ENCODE results near the gene NDUFA3. TPM values are rescaled to one million over a fixed set of nuclear protein-coding genes. Genes with fewer than 3 reads are reported as not detected.

Gene NDUFA3
- total RNA-seq, 2 experiments from 2014 or later: 86.3 to 92.4 TPM

DNA sequence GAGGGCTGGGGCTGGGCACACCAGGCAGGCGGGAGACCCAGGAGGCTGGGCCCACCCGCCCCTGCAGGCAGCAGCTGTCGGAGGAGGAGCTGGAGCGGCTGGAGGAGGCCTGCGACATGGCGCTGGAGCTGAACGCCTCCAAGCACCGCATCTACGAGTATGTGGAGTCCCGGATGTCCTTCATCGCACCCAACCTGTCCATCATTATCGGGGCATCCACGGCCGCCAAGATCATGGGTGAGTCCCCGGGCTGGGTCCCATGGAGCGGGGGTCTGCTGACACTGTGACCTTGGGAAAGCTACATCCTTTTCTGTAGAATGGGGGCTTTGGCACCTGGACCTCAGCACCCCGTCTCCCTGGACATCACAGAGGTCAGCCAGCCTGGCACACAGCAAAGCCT lies 21.0 kb downstream of the NDUFA3 start:
- H3K4me2 ChIP-seq (ENCODE audit: low read length): no peak overlapping the region
- intact Hi-C loops (cut with micrococcal nuclease; ENCODE audit: unreplicated experiment): no loop called here
- H3K4me3 ChIP-seq (ENCODE audit: low read depth, low read length, poor library complexity, severe bottlenecking): no peak overlapping the region
- H3K79me2 ChIP-seq (ENCODE audit: insufficient read depth, low read depth, low read length): no peaks in the 10 kb centered on the region
- H2AFZ ChIP-seq (ENCODE audit: low read length): no peak overlapping the region
- no peak for TF ChIP-seq EZH2phosphoT487 (IDR thresholded peaks at IDR 0.05; ENCODE audit: borderline replicate concordance, low read depth, low read length)
- TF ChIP-seq, protein P1, sequence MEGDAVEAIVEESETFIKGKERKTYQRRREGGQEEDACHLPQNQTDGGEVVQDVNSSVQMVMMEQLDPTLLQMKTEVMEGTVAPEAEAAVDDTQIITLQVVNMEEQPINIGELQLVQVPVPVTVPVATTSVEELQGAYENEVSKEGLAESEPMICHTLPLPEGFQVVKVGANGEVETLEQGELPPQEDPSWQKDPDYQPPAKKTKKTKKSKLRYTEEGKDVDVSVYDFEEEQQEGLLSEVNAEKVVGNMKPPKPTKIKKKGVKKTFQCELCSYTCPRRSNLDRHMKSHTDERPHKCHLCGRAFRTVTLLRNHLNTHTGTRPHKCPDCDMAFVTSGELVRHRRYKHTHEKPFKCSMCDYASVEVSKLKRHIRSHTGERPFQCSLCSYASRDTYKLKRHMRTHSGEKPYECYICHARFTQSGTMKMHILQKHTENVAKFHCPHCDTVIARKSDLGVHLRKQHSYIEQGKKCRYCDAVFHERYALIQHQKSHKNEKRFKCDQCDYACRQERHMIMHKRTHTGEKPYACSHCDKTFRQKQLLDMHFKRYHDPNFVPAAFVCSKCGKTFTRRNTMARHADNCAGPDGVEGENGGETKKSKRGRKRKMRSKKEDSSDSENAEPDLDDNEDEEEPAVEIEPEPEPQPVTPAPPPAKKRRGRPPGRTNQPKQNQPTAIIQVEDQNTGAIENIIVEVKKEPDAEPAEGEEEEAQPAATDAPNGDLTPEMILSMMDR (conservative IDR thresholded peaks at IDR 0.05; ENCODE audit: low read length): no peak
- ChIA-PET POLR2A (no interaction called here), CTCF (ENCODE audit: unreplicated experiment) (no interaction called here)
- H3K4me1 ChIP-seq (ENCODE audit: insufficient read depth, low read length, poor library complexity, severe bottlenecking): no peaks in the 10 kb centered on the region
- DNase-seq (ENCODE audit: low spot score): no peak
- H3K36me3 ChIP-seq (ENCODE audit: insufficient read depth, low read length): peaks cover 84% of the 10 kb centered on the region
- no TSS peak for BruUV-seq (replicated peaks)
- no peaks in the 10 kb centered on the region for H3K9me3 ChIP-seq (ENCODE audit: low read length)
- H4K20me1 ChIP-seq (ENCODE audit: insufficient read depth, low read length): no peaks in the 10 kb centered on the region
- no peak overlapping the region for H3K27ac ChIP-seq (ENCODE audit: low read depth, low read length, poor library complexity, severe bottlenecking)
- H3K9me2 ChIP-seq (ENCODE audit: insufficient read depth, low read length): no peaks in the 10 kb centered on the region

DNA sequence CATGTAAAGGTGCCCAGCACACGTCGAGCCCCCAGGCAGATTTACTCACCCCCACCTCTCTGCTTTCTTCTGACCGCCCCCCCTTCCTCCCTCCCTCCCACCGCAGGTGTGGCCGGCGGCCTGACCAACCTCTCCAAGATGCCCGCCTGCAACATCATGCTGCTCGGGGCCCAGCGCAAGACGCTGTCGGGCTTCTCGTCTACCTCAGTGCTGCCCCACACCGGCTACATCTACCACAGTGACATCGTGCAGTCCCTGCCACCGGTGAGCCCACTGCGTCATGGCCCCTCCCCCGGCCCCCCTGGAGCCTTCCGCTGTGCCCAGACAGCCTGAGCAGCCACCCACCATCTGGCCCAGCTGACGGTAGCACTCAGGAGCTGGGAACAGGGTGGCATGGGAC lies 21.7 kb downstream of the NDUFA3 start:
- Histone ChIP-seq H3K9me3 (ENCODE audit: low read length) (no peaks in the 10 kb centered on the region), H3K36me3 (ENCODE audit: insufficient read depth, low read length) (peaks cover 86% of the 10 kb centered on the region), H2AFZ (ENCODE audit: low read length) (no peak overlapping the region), H3K4me3 (ENCODE audit: low read depth, low read length, poor library complexity, severe bottlenecking) (no peak overlapping the region), H3K4me2 (ENCODE audit: low read length) (no peak overlapping the region), H3K79me2 (ENCODE audit: insufficient read depth, low read depth, low read length) (no peaks in the 10 kb centered on the region), H3K27ac (ENCODE audit: low read depth, low read length, poor library complexity, severe bottlenecking) (no peak overlapping the region), H3K9me2 (ENCODE audit: insufficient read depth, low read length) (no peaks in the 10 kb centered on the region), H3K4me1 (ENCODE audit: insufficient read depth, low read length, poor library complexity, severe bottlenecking) (no peaks in the 10 kb centered on the region), H4K20me1 (ENCODE audit: insufficient read depth, low read length) (no peaks in the 10 kb centered on the region)
- TF ChIP-seq, protein P1 (conservative IDR thresholded peaks at IDR 0.05; ENCODE audit: low read length): no peak
- no peak for TF ChIP-seq EZH2phosphoT487 (IDR thresholded peaks at IDR 0.05; ENCODE audit: borderline replicate concordance, low read depth, low read length)
- intact Hi-C loops (cut with micrococcal nuclease; ENCODE audit: unreplicated experiment): no loop called here
- BruUV-seq (replicated peaks): no TSS peak
- DNase-seq (ENCODE audit: low spot score): no peak
- ChIA-PET CTCF (ENCODE audit: unreplicated experiment) (no interaction called here), POLR2A (no interaction called here)

DNA sequence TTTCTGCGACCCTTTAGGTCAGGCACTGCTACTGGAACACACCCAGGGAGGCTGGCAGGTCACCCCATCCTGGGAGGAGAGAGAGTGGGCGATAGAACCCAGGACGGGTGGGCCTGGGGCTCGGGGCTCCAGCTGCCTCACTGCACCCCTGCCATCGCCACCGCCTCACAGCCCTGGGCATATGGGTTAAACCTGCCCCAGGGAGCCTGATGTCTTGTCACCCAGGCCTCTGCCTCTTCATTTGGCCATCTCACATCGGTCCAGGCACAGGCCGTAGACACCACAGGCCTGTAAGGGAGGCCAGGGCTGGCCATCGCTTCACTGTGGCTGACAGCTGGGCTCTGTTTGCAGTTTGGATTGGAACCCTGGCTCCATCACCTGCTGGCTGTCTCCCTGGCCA lies 23.1 kb downstream of the NDUFA3 start:
- no peak overlapping the region for H2AFZ ChIP-seq (ENCODE audit: low read length)
- no peak overlapping the region for H3K27ac ChIP-seq (ENCODE audit: low read depth, low read length, poor library complexity, severe bottlenecking)
- no TSS peak for BruUV-seq (replicated peaks)
- TF ChIP-seq EZH2phosphoT487 (IDR thresholded peaks at IDR 0.05; ENCODE audit: borderline replicate concordance, low read depth, low read length): no peak
- TF ChIP-seq, protein P1 (conservative IDR thresholded peaks at IDR 0.05; ENCODE audit: low read length): no peak
- no peaks in the 10 kb centered on the region for H3K79me2 ChIP-seq (ENCODE audit: insufficient read depth, low read depth, low read length)
- no peak overlapping the region for H3K4me3 ChIP-seq (ENCODE audit: low read depth, low read length, poor library complexity, severe bottlenecking)
- H3K4me2 ChIP-seq (ENCODE audit: low read length): no peak overlapping the region
- no peaks in the 10 kb centered on the region for H4K20me1 ChIP-seq (ENCODE audit: insufficient read depth, low read length)
- no peaks in the 10 kb centered on the region for H3K9me3 ChIP-seq (ENCODE audit: low read length)
- CTCF ChIA-PET (ENCODE audit: unreplicated experiment): no interaction called here
- H3K36me3 ChIP-seq (ENCODE audit: insufficient read depth, low read length): peaks cover 80% of the 10 kb centered on the region
- no peaks in the 10 kb centered on the region for H3K9me2 ChIP-seq (ENCODE audit: insufficient read depth, low read length)
- no peak for DNase-seq (ENCODE audit: low spot score)
- intact Hi-C loops (cut with micrococcal nuclease; ENCODE audit: unreplicated experiment): no loop called here
- no peaks in the 10 kb centered on the region for H3K4me1 ChIP-seq (ENCODE audit: insufficient read depth, low read length, poor library complexity, severe bottlenecking)
- POLR2A ChIA-PET: no interaction called here

Data from OCI-LY7 (cell line).